GM18868 (cell line): ENCODE measurements around the gene INSM2.

Source experiments
- ATAC-seq: cut with Tn5 transposase; IDR thresholded peaks from one replicate; pipeline ENCODE4 v1.9.1; 2021; ENCODE audit warnings: mild to moderate bottlenecking, moderate library complexity; ENCODE audit not compliant: unreplicated experiment

The INSM2 gene

DNA sequence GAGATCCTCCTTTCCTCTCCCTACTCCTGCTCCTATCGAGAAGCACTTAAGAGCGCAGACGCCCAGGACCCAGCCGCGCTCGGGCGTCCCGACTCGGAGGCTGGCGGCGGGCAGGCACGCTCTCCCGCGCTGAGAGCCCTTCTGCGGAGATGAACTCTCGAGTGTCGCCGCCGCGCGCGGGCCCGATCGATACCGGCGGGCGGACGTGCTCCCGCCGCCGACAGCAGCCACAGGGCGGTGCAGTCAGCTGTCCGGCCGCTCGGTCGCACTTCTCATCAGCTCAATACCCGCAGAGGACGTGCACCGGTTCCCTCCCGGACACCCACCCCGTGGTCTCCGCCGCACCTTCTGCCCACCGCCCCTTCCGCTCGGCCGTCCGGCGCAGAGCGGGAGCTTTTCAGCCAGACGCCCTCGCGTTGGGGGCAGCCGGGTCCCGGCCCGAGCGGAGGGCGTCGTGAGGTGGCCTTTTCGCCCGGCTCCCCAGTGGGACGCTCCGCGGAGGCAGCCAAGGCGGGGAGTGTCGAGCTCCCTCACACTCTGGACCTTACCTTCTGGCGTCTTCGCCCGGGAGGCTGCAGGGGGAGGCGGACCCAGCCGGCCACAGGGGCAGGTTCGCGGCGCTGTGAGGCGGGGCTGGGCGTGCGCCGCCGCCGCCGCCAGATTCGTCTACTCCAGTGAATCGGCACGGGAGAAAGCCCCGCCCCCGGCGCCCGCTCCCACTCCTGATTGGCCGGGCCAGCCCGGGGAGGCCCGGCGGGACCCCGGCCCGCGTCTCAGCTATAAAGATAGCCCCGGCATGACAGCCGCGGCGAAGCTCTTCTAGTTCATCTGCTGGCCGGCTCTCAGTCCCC lies at the start of gene INSM2:
INSM2 (plus strand) TSS at position 808 of the 851 bp plus-strand sequence. CDS start 89 bp downstream, outside the sequence.
- peak; percentile 86 for ATAC-seq

GRCh38 chr14:35492569-35493014 lies 41.4 kb upstream of the INSM2 start:
- ATAC-seq: no peak

DNA sequence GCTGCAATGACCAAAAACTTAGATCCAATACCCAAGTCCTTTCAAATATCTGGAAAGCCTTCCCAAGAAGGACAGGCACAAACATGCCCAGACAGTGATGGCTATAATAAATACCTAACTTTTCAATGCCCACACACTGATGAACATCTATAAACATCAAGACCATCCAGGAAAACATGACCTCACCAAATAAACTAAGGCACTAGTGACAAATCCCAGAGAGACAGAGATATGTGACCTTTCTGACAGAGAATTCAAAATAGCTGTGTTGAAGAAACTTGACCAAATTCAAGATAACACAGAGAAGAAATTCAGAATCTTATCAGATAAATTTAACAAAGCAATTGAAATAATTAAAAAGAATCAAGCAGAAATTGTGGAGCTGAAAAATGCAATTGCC lies 38.7 kb upstream of the INSM2 start:
- ATAC-seq: no peak

DNA sequence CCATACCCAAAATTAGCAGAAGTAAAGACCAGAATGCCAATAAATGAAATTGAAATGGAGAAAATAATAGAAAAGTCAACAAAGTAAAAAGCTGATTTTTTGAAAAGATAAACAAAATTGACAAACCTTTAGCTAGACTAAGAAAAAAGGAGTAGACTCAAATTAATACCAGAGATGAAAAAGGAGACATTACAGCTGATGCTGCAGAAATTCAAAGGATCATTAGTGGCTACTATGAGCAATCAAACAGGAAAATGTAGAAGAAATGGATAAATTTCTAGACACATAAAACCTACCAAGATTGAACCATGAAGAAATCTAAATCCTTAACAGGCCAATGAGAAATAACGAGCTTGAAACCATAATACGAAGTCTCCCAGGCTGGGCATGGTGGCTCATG lies 34.8 kb upstream of the INSM2 start:
- no peak for ATAC-seq

DNA sequence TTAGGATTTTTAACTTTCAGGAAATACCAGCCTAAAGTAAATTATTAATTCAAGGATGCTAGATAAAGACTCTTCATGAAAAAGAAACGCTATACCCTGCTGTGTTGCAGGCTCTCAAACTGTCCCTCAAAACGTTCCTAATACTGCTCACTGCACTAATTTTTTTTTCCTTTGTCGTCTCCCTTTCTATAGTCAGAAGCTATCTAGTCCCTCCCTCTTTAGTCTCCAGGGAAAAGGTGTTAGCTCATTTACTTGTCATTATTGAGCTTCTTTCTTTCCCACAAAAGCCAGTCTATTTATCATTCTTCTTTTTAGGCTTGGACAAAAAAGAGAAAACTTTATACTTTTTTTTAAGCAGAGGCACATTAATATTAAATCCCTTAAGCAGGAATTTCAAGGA lies 30.3 kb upstream of the INSM2 start:
- no peak for ATAC-seq

- ATAC-seq: no peak
Measured at GRCh38 chr14:35504260-35504659, 29.7 kb upstream of the INSM2 start.

GRCh38 chr14:35506461-35506860 lies 27.5 kb upstream of the INSM2 start:
- no peak for ATAC-seq

- no peak for ATAC-seq
Measured at GRCh38 chr14:35506927-35507326, 27.0 kb upstream of the INSM2 start.

- no peak for ATAC-seq
Measured at GRCh38 chr14:35509846-35510245, 24.1 kb upstream of the INSM2 start.

DNA sequence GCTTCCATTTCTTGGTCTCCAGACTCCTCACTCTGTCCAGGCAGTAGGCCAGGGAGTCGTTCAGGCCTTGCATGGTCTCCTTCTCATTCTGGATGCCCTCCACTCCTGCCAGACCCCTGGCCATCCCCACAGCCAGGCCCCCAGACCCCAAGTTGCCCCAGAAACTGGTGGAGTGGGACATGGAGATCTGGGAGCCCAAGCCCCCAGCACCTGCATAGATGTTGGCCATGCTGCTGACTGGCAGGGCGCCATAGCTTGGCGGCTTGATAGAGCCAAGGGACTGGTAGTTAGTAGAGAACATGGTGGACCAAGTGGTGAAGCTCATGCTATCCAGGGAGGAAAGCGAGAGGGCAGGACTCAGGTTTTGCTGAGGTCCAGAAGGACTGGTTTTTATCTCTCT lies 21.2 kb upstream of the INSM2 start:
- ATAC-seq: no peak

DNA sequence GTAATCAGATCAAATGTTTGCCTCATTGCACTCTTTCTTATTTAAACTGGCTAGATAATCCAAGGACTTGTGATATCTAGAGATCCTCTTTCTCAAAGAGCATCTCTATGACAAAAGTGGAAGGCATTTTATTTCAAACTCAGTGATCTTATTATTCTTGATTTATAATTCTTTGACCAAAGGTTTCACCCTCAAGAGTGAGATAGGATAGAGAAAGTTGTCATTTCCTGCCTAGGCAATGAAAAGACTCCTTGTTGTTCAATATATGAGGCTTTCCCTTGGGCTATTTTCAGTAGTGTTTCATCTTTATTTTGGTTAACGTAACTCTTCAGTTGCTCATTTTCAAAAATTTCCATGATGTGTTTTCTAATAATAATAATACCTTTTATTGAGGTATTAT lies 18.0 kb upstream of the INSM2 start:
- ATAC-seq: no peak

GRCh38 chr14:35519986-35520385 lies 14.0 kb upstream of the INSM2 start:
- no peak for ATAC-seq

DNA sequence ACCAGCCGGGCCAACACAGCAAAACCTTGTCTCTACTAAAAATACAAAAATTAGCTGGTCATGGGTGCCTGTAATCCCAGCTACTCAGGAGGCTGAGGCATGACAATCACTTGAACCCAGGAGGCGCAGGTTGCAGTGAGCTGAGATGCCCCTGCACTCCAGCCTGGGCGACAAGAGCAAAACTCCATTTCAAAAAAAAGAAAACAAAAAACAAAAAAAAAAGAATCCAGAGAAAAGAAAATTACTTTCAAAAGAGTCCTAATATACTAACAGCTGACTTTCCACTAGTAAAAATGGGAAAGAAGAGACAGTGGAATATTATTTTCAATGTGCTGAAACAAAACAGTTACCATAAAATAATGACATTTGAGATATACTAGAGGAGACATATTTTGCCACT lies 8.3 kb upstream of the INSM2 start:
- no peak for ATAC-seq

DNA sequence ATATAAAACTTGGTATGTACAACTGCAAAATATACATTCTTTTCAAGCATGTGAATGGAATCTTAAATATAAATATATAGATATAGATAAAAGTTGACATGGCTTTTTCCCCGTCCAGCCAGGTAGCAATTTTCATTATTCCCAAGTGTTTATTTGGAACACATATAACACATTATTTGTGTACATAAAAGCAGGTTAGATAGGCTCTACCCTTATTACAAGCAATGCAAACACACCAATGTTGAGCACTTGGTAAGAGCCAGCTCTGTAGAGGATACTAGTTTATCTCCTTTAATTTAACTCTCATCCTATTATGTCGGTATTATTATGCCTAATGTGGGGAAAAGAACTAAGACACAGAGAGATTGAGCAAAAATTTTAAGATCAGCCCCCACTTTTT lies 7.0 kb upstream of the INSM2 start:
- no peak for ATAC-seq

DNA sequence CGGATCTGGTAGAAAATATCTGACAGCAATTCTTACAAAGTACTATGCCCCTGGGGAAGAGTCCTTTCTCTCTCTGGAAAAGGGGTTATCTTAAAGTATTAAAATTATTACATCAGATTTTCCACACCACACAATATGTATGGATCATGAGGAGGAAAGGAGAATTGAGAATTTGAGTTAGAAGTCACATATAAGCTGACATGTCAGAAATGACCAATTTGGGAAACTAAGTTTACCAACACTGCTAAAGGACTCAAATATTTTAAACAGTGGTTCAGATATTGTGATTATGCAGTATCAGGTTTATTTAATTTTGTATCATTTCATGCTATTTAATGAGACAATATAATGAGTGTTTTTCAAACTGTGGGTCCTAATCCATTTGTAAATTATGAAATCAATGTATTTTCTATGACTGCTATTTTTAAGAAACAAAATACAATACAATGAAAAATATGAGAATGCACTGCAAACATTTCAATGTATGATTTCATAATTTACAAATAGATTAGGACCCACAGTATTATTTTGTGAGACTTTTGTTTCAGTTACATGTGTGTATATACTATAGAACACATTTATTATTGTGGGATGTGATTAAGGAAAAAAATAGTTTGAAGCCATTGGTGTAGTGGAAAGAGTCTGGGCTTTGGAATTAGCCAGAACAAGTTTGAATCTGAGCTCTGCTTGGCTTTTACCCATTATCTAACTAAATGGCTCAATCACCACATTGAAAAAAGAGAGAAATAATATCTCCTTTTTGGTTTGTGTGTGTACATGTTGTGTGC lies 1.8 kb upstream of the INSM2 start:
- ATAC-seq: no peak

DNA sequence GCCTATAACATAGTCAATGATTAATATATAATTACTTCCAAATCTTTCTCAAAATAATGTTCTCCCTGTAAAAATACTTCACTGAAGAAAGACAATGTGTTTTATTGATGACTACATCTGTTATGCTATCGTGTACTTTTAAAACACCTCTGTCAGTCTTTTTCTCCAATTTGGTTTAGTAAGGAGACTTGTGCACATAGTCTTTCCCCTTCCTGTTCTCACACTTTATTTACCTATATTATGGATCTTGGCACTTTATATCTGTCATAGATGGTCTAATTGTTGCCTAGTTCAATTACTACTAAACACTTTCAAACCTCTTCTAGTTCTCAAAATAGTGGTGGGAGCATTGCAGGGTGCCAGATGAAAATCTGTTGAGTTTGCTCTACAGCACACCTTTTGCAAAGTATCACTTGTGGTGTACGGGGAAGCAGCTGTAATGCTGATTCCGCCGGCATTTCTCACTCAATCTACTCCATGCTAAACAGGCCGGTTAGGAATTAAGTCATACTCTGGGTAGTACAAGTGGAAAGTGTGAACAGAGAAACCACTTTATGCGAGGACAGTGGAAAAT lies 1.1 kb upstream of the INSM2 start:
- no peak for ATAC-seq

DNA sequence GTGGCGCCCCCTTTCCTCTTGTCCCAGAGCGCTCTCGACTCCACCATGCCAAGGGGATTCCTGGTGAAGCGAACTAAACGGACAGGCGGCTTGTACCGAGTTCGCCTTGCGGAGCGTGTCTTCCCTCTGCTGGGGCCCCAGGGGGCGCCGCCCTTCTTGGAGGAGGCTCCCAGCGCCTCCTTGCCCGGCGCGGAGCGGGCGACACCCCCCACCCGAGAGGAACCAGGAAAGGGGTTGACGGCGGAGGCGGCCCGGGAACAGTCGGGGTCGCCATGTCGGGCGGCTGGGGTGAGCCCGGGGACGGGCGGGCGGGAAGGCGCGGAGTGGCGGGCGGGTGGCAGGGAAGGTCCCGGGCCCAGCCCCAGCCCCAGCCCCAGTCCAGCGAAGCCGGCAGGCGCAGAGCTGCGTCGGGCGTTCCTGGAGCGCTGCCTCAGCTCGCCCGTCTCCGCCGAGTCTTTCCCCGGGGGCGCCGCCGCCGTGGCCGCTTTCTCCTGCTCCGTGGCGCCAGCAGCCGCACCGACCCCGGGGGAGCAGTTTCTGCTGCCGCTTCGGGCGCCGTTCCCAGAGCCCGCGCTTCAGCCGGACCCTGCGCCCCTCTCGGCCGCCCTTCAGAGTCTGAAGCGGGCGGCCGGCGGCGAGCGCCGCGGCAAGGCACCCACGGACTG lies 376 bp downstream of the INSM2 start:
- peak; percentile 20 for ATAC-seq

DNA sequence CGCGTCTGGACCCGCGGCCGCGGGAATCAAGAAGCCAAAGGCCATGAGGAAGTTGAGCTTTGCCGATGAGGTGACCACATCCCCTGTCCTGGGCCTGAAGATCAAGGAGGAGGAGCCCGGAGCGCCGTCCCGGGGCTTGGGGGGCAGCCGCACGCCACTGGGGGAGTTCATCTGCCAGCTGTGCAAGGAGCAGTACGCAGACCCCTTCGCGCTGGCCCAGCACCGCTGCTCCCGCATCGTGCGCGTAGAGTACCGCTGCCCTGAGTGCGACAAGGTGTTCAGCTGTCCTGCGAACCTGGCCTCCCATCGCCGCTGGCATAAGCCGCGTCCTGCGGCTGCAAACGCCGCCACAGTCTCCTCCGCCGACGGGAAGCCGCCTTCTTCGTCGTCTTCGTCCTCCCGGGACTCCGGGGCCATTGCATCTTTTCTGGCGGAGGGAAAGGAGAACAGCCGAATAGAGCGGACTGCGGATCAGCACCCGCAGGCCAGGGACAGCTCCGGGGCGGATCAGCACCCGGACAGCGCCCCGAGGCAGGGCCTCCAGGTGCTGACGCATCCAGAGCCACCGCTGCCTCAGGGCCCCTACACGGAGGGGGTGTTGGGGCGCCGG lies 1.0 kb downstream of the INSM2 start:
- ATAC-seq: peak; percentile 62

DNA sequence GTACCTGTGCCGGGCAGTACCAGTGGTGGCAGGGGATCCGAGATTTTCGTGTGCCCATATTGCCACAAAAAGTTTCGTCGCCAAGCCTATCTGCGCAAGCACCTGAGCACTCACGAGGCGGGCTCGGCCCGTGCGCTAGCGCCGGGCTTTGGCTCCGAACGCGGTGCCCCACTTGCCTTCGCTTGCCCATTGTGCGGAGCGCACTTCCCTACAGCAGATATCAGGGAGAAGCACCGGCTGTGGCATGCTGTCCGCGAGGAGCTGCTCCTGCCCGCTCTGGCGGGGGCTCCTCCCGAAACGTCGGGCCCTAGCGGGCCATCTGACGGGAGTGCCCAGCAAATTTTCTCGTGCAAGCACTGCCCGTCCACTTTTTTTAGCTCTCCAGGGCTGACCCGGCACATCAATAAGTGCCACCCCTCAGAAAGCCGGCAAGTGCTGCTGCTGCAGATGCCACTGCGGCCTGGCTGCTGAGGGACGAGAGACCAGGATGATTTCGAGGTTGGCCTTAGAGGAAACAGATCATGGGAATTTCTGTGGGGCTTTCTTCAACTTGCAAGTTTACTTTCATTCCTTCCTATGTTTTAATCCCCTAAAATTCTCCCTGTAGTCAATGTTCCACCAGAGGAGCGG lies 1.6 kb downstream of the INSM2 start:
- no peak for ATAC-seq

GRCh38 chr14:35539969-35540368 lies 6.0 kb downstream of the INSM2 start:
- peak; percentile 44 for ATAC-seq
